A673 (cell line): ENCODE data around the gene NDRG3. TPM values are rescaled to one million over a fixed set of nuclear protein-coding genes. Genes with fewer than 3 reads are reported as not detected.

ENCODE experiments used
- BruUV-seq: library from RNA; stranded (reverse); fragments of 400-500 nt; replicated peaks from 2 replicates; lab custom pipeline; 2021; lab: Mats Ljungman, UMichigan
- CTCF ChIA-PET: fragments of 300-600 bp; sonication (Branson Sonifier 250); formaldehyde crosslinking; loops from one replicate; lab custom pipeline; 2022; ENCODE audit warnings: antibody characterized with exemption; lab: Charles Lee
- POLR2A ChIA-PET: fragments of 300-600 bp; sonication (Branson Sonifier 250); formaldehyde crosslinking; loops from one replicate; lab custom pipeline; 2022; ENCODE audit warnings: antibody characterized with exemption; ENCODE audit not compliant: low non-redundant PET; lab: Charles Lee
- DNase-seq: peaks from one replicate; pipeline ENCODE4 v3.0.0-alpha.2; 2015; ENCODE audit warnings: low spot score
- H3K27ac ChIP-seq: fragments of 200-600 bp; sonication (generic); 2 replicates; pipeline ENCODE4 v1.5.1; 2016; ENCODE audit warnings: mixed run types, low read depth, mild to moderate bottlenecking, mixed read lengths, antibody characterized with exemption, low read length; ENCODE audit not compliant: poor library complexity, severe bottlenecking
- H3K27me3 ChIP-seq: fragments of 200-600 bp; sonication (generic); replicated peaks from 2 replicates; pipeline ENCODE4 v1.6.1; 2017; ENCODE audit warnings: mixed run types, low read depth, mild to moderate bottlenecking, mixed read lengths, antibody characterized with exemption, low read length; ENCODE audit not compliant: insufficient read depth, poor library complexity
- H3K36me3 ChIP-seq: fragments of 200-600 bp; sonication (generic); 2 replicates; pipeline ENCODE4 v1.6.1; 2016; ENCODE audit warnings: mixed run types, mild to moderate bottlenecking, mixed read lengths, antibody characterized with exemption, low read length; ENCODE audit not compliant: insufficient read depth, poor library complexity, severe bottlenecking
- H3K4me1 ChIP-seq: fragments of 200-600 bp; sonication (generic); 2 replicates; pipeline ENCODE4 v1.6.1; 2017; ENCODE audit warnings: mixed run types, mild to moderate bottlenecking, mixed read lengths, antibody characterized with exemption, low read length; ENCODE audit not compliant: insufficient read depth, poor library complexity, severe bottlenecking
- H3K4me3 ChIP-seq: fragments of 200-600 bp; sonication (generic); 2 replicates; pipeline ENCODE4 v1.5.1; 2016; ENCODE audit warnings: low read depth, mixed run types, mild to moderate bottlenecking, mixed read lengths, low read length; ENCODE audit not compliant: poor library complexity, severe bottlenecking
- H3K9me3 ChIP-seq: fragments of 200-600 bp; sonication (generic); 2 replicates; pipeline ENCODE4 v1.6.1; 2016; ENCODE audit warnings: mixed run types, low read depth, mild to moderate bottlenecking, mixed read lengths, antibody characterized with exemption, low read length; ENCODE audit not compliant: poor library complexity, severe bottlenecking
- CTCF ChIP-seq: fragments of 300-800, 200-600 bp; sonication (generic); conservative IDR thresholded peaks from 2 replicates; pipeline ENCODE4 v1.5.1; 2017; ENCODE audit warnings: low read depth, mild to moderate bottlenecking, antibody characterized with exemption, low read length, moderate library complexity, mixed read lengths
- EZH2 ChIP-seq: fragments of 200-600 bp; sonication (generic); IDR thresholded peaks from 2 replicates; pipeline ENCODE4 v1.6.1; 2017; ENCODE audit warnings: borderline replicate concordance, low read depth, mild to moderate bottlenecking, mixed read lengths, antibody characterized with exemption, low read length; ENCODE audit not compliant: poor library complexity, severe bottlenecking
- intact Hi-C: fragments of 100-400 bp; cut with micrococcal nuclease; formaldehyde crosslinking; loops from one replicate; pipeline ENCODE4 v1.10.0; 2022; ENCODE audit not compliant: unreplicated experiment
- total RNA-seq: library from RNA; stranded (reverse); gene quantifications from 2 replicates; pipeline ENCODE4 v1.2.3, GENCODE V29; 2021

Gene NDRG3
- total RNA-seq, 1 experiment from 2014 or later: 17.6 TPM

- ChIA-PET POLR2A (interaction anchor here (0.6 to 0.7 kb wide), 2 partner anchors 169 to 1310 kb away, joined by 4 to 5 read pairs; no protein-coding TSS in a partner anchor), CTCF (no interaction called here)
- BruUV-seq: no TSS peak
- H3K4me3 ChIP-seq: no peak overlapping the region
- intact Hi-C loops: no loop called here
- H3K9me3 ChIP-seq: no peaks in the 10 kb centered on the region
- peaks cover 11% of the 10 kb centered on the region for H3K4me1 ChIP-seq
- H3K27me3 ChIP-seq: no peaks in the 10 kb centered on the region
- H3K36me3 ChIP-seq: no peaks in the 10 kb centered on the region
- no peak for DNase-seq
- no peak overlapping the region for H3K27ac ChIP-seq
- TF ChIP-seq CTCF: no peak
These were observed 4.8 kb downstream of the NDRG3 start for GRCh38 chr20:36741072-36741471.

GRCh38 chr20:36737183-36737499 lies 8.7 kb downstream of the NDRG3 start:
- ChIA-PET POLR2A (no interaction called here), CTCF (no interaction called here)
- TF ChIP-seq EZH2: no peak
- TF ChIP-seq CTCF: no peak
- H3K4me1 ChIP-seq: no peaks in the 10 kb centered on the region
- intact Hi-C loops: no loop called here
- DNase-seq: no peak
- no TSS peak for BruUV-seq
- H3K4me3 ChIP-seq: no peak overlapping the region
- H3K36me3 ChIP-seq: no peaks in the 10 kb centered on the region
- H3K9me3 ChIP-seq: no peaks in the 10 kb centered on the region
- no peak overlapping the region for H3K27ac ChIP-seq
- H3K27me3 ChIP-seq: no peaks in the 10 kb centered on the region

GRCh38 chr20:36736451-36737182 lies 9.3 kb downstream of the NDRG3 start:
- Histone ChIP-seq H3K9me3 (no peaks in the 10 kb centered on the region), H3K4me1 (no peaks in the 10 kb centered on the region), H3K4me3 (no peak overlapping the region), H3K27ac (no peak overlapping the region), H3K36me3 (no peaks in the 10 kb centered on the region), H3K27me3 (no peaks in the 10 kb centered on the region)
- TF ChIP-seq CTCF (no peak), EZH2 (no peak)
- no peak for DNase-seq
- BruUV-seq: no TSS peak
- ChIA-PET CTCF (interaction anchor here (0.6 kb wide), 1 partner anchor 262 kb away, joined by 4 read pairs; no protein-coding TSS in a partner anchor), POLR2A (interaction anchor here (0.6 kb wide), 2 partner anchors 9 to 37 kb away, joined by 3 read pairs; partner anchors contain the start of genes DSN1 and NDRG3)
- intact Hi-C loops: no loop called here
